CD4-positive, alpha-beta T cell treated with Interleukin-17A for 1 hour (primary cell): ENCODE measurements around the gene ARHGAP26.

ENCODE experiments used
- DNase-seq: peaks from one replicate; pipeline ENCODE4 v3.0.0-alpha.2; 2020

ARHGAP26 gene

GRCh38 chr5:143274952-143275351 lies 504.8 kb downstream of the ARHGAP26 start:
- no peak for DNase-seq

- DNase-seq, result no peak
Observed at GRCh38 chr5:143275512-143276363, 505.6 kb downstream of the ARHGAP26 start.

GRCh38 chr5:143277536-143277935 lies 507.4 kb downstream of the ARHGAP26 start:
- no peak for DNase-seq
